ENCODE data around the gene GRID2. TPM values are rescaled to one million over a fixed set of nuclear protein-coding genes. Genes with fewer than 3 reads are reported as not detected.

GRID2 gene
- total and polyA plus RNA-seq, 10 of the 15 experiments (the other 5 are each of a cell fraction or from before 2014, with no cell fraction given), result not detected

DNA sequence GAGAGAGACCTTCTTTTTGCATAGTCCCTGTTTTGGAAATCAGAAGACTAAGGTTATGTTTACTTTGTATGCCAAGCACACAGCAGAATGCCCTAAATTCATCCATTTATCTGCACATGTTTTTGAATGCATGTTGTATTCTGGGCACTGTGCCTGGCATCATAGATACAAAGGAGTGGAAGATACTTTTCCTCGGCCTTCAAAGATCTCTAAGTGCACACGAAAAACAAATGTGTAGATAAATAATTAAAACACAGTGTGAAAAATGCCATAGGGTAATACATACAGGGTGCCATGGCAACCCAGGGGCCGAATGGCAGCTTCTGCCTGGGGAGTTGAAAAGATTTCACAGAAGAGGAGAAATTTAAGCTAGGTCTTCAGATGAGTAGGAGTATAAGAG lies 1134.2 kb downstream of the GRID2 start:
- H3K27ac ChIP-seq (ENCODE audit: control insufficient read depth, insufficient read depth), result no peak overlapping the region
- ChIA-PET RAD21 (ENCODE audit: unreplicated experiment) (no interaction called here), POLR2A (no interaction called here), SMC1A (ENCODE audit: uncharacterized antibody, unreplicated experiment) (no interaction called here), CTCF (no interaction called here)
- WGBS (ENCODE audit: insufficient coverage, insufficient replicate concordance, low lambda C conversion rate, missing lambda C conversion rate), result 3% methylated on average over 3 of the region's 3 CpGs
- FAIRE-seq (no peak), ATAC-seq (no peak), DNase-seq (ENCODE audit: low read depth, low spot score) (no peak)
- no peaks in the 10 kb centered on the region for H3K9me3 ChIP-seq (replicated peaks; ENCODE audit: control insufficient read depth, insufficient read depth, low read length)
- TF ChIP-seq TCF3 (IDR thresholded peaks at IDR 0.05; ENCODE audit: borderline replicate concordance, insufficient read depth, low read depth, low read length), result no peak
- no peak for TF ChIP-seq HCFC1 (IDR thresholded peaks at IDR 0.05; ENCODE audit: low read length)
- no peak for TF ChIP-seq JUNB (IDR thresholded peaks at IDR 0.05)
- no peak for TF ChIP-seq SUZ12 (IDR thresholded peaks at IDR 0.05; ENCODE audit: unreplicated experiment)
- no peaks in the 10 kb centered on the region for H3K36me3 ChIP-seq (ENCODE audit: control insufficient read depth in 2 of 2, insufficient read depth in 2 of 2, low read length in 1 of 2)
- H2AFZ ChIP-seq (ENCODE audit: control insufficient read depth, low read depth, low read length), result no peak overlapping the region
- intact Hi-C loops (cut with micrococcal nuclease; ENCODE audit: unreplicated experiment), result no loop called here
- H3K4me3 ChIP-seq, result no peak overlapping the region
- BruUV-seq (replicated peaks), result no TSS peak
- H4K20me1 ChIP-seq (ENCODE audit: control insufficient read depth, insufficient read depth), result no peaks in the 10 kb centered on the region
- H3K4me1 ChIP-seq (ENCODE audit: control insufficient read depth, insufficient read depth, low read length), result no peaks in the 10 kb centered on the region
- in situ Hi-C loops (cut with MboI), result no loop called here
- H3K9ac ChIP-seq (ENCODE audit: control insufficient read depth, insufficient read depth, low read length), result no peak overlapping the region
- H3K79me2 ChIP-seq (ENCODE audit: control insufficient read depth, insufficient read depth, low read length), result no peaks in the 10 kb centered on the region
- no peaks in the 10 kb centered on the region for H3K27me3 ChIP-seq (replicated peaks in 1 of 2; ENCODE audit: control insufficient read depth in 2 of 2, insufficient read depth in 2 of 2, low read length in 1 of 2)
- H3K4me2 ChIP-seq (ENCODE audit: control insufficient read depth, insufficient read depth), result no peak overlapping the region

DNA sequence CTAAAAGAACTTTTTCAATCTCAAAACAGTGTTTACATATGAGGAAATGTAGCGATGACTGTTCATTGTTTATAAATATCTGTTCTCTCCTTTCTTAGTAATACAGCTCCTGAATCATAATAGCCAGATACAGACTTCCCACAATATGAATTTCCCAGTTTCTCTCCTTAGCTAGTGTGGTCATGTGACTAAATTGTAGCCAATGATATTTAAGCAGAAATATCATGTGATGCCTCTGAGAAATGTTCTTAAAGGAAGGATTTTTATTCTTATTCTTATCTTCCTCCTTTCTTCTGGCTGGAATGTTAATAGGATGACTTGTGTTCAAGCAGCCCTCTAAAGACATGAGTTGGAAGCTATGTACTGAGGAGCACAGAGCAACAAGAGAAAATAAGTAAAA lies 1141.1 kb downstream of the GRID2 start:
- ChIA-PET CTCF (interaction anchor here (0.7 kb wide), 1 partner anchor 10 kb away, joined by 3 read pairs; no protein-coding TSS in a partner anchor), POLR2A (no interaction called here), SMC1A (ENCODE audit: uncharacterized antibody, unreplicated experiment) (no interaction called here), RAD21 (ENCODE audit: unreplicated experiment) (no interaction called here)
- ATAC-seq (no peak), FAIRE-seq (no peak), DNase-seq (ENCODE audit: low read depth, low spot score) (no peak)
- Histone ChIP-seq H3K79me2 (ENCODE audit: control insufficient read depth, insufficient read depth, low read length) (no peaks in the 10 kb centered on the region), H3K9me3 (replicated peaks; ENCODE audit: control insufficient read depth, insufficient read depth, low read length) (no peaks in the 10 kb centered on the region), H3K4me3 (no peak overlapping the region), H3K4me1 (ENCODE audit: control insufficient read depth, insufficient read depth, low read length) (no peaks in the 10 kb centered on the region), H3K27ac (ENCODE audit: control insufficient read depth, insufficient read depth) (no peak overlapping the region), H3K36me3 (ENCODE audit: control insufficient read depth in 2 of 2, insufficient read depth in 2 of 2, low read length in 1 of 2) (no peaks in the 10 kb centered on the region), H2AFZ (ENCODE audit: control insufficient read depth, low read depth, low read length) (no peak overlapping the region), H4K20me1 (ENCODE audit: control insufficient read depth, insufficient read depth) (no peaks in the 10 kb centered on the region), H3K27me3 (replicated peaks in 1 of 2; ENCODE audit: control insufficient read depth in 2 of 2, insufficient read depth in 2 of 2, low read length in 1 of 2) (no peaks in the 10 kb centered on the region), H3K9ac (ENCODE audit: control insufficient read depth, insufficient read depth, low read length) (no peak overlapping the region), H3K4me2 (ENCODE audit: control insufficient read depth, insufficient read depth) (no peak overlapping the region)
- in situ Hi-C loops (cut with MboI) (no loop called here), intact Hi-C loops (cut with micrococcal nuclease; ENCODE audit: unreplicated experiment) (no loop called here)
- WGBS (ENCODE audit: insufficient coverage, insufficient replicate concordance, low lambda C conversion rate, missing lambda C conversion rate), result 36% methylated on average over 1 of the region's 1 CpG
- TF ChIP-seq ZBED1 (IDR thresholded peaks at IDR 0.05; ENCODE audit: borderline replicate concordance), result no peak
- no peak for TF ChIP-seq BRCA1 (IDR thresholded peaks at IDR 0.05; ENCODE audit: low read depth, low read length)
- TF ChIP-seq CHD1 (IDR thresholded peaks at IDR 0.05; ENCODE audit: low read depth, low read length), result no peak
- TF ChIP-seq RUNX3 (IDR thresholded peaks at IDR 0.05; ENCODE audit: low read length), result no peak
- TF ChIP-seq SREBF2 (IDR thresholded peaks at IDR 0.05; ENCODE audit: low read length), result no peak
- no peak for TF ChIP-seq IKZF1 (conservative IDR thresholded peaks at IDR 0.05)
- no peak for TF ChIP-seq HDAC6 (IDR thresholded peaks at IDR 0.05; ENCODE audit: unreplicated experiment)
- no peak for TF ChIP-seq POLR2A (IDR thresholded peaks at IDR 0.05; ENCODE audit: low read depth, low read length)
- TF ChIP-seq LARP7 (IDR thresholded peaks at IDR 0.05), result no peak
- TF ChIP-seq MYC (IDR thresholded peaks at IDR 0.05; ENCODE audit: insufficient read depth, insufficient read length, insufficient replicate concordance, low read length, severe bottlenecking), result no peak
- TF ChIP-seq CBFB (IDR thresholded peaks at IDR 0.05; ENCODE audit: low read depth), result no peak
- TF ChIP-seq FOS (IDR thresholded peaks at IDR 0.05; ENCODE audit: borderline replicate concordance, extremely low read depth, insufficient read length), result no peak
- TF ChIP-seq ZNF24 (IDR thresholded peaks at IDR 0.05), result no peak
- no peak for TF ChIP-seq PAX5 (IDR thresholded peaks at IDR 0.05; ENCODE audit: borderline replicate concordance, low read depth, low read length)
- TF ChIP-seq KLF5 (IDR thresholded peaks at IDR 0.05; ENCODE audit: partially characterized antibody), result no peak
- no peak for TF ChIP-seq TARDBP (IDR thresholded peaks at IDR 0.05; ENCODE audit: borderline replicate concordance)
- TF ChIP-seq RFX5 (IDR thresholded peaks at IDR 0.05; ENCODE audit: low read depth, low read length), result no peak
- TF ChIP-seq, protein P1, sequence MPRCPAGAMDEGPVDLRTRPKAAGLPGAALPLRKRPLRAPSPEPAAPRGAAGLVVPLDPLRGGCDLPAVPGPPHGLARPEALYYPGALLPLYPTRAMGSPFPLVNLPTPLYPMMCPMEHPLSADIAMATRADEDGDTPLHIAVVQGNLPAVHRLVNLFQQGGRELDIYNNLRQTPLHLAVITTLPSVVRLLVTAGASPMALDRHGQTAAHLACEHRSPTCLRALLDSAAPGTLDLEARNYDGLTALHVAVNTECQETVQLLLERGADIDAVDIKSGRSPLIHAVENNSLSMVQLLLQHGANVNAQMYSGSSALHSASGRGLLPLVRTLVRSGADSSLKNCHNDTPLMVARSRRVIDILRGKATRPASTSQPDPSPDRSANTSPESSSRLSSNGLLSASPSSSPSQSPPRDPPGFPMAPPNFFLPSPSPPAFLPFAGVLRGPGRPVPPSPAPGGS (IDR thresholded peaks at IDR 0.05; ENCODE audit: borderline replicate concordance, insufficient read depth, low read depth, low read length, poor library complexity, severe bottlenecking), result no peak
- BruUV-seq (replicated peaks), result no TSS peak

Measured in GM12878 (cell line).